GDM1 (cell line): ENCODE measurements around the gene SLC32A1.

ENCODE experiments used
- DNase-seq: peaks from one replicate; lab custom pipeline; 2025; lab: John Stamatoyannopoulos, UW

The SLC32A1 gene

DNA sequence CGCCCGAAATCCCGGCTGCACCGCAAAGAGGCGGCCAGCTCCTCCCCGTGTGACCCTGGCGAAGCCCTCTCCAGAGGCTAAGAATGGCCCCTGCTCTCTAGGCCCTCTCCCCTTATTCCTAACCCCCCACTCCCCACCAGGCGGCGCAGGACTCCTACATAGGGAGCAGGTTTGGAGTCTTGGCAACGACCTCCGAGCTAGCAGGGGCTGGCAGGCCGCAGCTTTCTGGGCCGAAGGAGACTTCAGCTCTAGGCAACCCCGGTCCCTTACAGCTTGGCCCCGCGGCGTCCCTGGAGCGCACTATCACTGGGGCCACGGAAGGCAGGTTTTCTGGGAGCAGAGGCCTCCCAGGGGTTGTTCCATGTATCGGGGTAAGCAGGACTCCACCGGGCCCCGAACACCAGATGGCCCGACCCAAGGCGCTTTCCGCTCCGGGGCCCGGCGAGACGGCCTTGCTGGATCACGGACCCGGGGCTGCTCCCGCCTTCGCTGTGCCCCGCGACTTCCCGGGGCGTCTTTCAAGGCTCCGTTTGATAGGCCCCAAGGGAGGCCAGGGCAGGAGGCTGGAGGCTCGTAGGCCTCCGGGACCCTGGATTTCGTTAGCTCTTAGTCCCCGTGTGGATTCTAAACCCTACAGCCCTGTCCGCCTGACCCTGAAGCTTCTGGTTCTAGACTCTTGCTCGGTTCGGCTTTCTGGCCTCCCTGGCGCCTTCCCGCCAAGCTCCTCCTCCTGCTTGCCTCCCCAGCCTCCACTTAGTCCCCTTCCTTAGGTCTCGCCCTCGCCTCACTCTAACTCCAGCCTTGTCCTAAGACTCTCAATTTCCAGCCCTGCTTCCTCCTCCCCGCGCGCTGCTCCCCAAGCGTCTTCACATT, 1.9 kb downstream of the SLC32A1 start:
- DNase-seq = no peak

DNA sequence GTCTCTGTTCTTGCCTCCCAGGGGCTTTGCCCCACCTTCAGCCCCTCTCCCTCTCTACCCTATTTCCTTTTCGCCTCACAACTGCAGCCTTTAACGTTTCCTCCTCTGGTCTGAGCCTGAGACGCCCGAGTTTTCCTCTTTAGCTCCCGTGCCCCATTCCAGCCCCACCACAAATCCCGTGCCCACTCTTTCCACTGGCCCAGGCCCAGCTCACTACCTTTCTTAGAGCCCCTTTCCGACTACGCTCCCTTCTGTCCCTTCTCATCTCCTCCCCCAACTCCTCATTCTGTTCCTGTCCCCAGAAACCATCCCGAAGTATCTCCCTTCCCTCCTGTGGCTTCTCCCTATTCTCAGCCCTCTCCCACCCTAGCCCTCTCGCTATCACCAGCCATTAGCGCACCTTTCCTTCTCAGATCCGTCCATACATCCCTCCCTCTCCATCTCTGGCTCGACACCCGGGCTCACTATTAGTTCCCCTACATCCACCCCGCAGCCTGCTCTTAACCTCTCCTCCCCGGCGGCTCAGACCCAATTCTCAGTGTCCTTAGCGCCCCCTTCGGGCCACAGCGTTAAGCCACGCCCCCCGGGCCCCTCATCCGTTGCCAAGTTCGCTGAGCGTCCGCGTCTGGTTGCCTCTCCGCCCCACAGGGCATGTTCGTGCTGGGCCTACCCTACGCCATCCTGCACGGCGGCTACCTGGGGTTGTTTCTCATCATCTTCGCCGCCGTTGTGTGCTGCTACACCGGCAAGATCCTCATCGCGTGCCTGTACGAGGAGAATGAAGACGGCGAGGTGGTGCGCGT, 2.7 kb downstream of the SLC32A1 start:
- no peak for DNase-seq

GRCh38 chr20:38727607-38728190, 3.4 kb downstream of the SLC32A1 start:
- no peak for DNase-seq

DNA sequence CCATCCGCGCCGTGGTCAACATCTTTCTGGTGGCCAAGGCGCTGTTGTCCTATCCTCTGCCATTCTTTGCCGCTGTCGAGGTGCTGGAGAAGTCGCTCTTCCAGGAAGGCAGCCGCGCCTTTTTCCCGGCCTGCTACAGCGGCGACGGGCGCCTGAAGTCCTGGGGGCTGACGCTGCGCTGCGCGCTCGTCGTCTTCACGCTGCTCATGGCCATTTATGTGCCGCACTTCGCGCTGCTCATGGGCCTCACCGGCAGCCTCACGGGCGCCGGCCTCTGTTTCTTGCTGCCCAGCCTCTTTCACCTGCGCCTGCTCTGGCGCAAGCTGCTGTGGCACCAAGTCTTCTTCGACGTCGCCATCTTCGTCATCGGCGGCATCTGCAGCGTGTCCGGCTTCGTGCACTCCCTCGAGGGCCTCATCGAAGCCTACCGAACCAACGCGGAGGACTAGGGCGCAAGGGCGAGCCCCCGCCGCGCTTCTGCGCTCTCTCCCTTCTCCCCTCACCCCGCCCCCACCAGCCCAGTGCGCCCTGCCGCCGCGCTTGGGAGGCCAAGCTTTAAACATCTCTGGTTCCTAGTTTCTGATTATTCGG, 4.0 kb downstream of the SLC32A1 start:
- DNase-seq = no peak

GRCh38 chr20:38728911-38729642, 4.8 kb downstream of the SLC32A1 start:
- no peak for DNase-seq

DNA sequence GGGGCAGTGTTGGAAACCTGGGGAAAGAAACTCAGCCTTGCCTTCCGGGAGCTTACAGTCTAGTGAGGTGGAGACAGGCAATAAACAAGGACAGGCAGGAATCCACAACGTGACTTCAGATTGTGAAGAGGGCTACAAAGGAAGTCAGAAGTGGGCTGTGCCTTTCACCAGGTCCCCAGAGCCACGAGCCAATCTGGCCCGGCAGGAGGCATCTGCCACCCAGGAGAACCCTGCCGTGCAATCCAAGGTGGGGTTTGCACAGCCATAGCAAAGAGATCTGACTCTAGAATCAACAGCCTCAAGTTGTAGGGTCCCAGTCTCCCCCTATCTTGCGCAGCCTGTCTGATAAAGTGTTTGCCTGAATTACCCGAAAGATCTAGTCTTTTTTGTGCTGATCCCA, 5.5 kb downstream of the SLC32A1 start:
- DNase-seq = no peak

DNA sequence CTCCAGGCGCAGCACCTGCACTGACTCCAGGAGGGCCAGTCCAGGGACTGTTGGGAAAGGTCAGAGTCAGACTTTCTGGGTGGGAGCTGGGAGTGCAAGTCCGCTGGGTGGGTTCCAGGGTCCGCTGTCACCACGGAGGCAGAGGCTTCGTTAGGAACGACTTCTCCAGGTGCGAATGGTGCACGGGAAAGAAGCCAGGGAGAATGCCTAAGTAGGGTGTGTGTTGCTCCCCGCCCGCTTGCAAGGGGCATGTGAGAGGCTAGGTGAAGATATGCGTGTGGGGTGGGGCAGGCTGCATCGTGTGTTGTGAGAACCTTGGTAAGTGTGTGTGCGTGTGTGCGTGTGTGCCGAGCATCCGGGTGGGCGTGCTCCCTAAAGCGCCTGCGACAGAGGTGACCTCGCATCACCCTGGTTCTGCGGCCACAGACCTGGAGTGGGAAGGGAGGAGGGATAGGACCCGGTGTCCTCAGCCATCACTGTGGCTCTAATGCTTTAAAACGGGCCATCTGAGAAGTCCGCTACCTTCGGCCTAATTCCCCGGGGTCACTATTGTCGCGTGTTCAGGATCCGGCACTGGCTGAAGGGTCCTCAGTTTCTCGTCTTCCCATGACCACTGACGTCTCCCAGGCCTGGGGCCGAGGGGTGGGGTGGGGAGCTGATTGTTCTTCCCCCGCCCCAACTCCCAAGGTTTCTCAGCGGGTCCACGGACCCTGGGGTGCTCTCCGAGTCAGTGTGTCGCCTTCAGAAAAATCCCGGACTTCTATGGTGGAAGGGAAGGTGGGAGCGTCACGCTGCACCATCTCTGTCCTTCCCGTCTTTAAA, 6.1 kb downstream of the SLC32A1 start:
- no peak for DNase-seq

DNA sequence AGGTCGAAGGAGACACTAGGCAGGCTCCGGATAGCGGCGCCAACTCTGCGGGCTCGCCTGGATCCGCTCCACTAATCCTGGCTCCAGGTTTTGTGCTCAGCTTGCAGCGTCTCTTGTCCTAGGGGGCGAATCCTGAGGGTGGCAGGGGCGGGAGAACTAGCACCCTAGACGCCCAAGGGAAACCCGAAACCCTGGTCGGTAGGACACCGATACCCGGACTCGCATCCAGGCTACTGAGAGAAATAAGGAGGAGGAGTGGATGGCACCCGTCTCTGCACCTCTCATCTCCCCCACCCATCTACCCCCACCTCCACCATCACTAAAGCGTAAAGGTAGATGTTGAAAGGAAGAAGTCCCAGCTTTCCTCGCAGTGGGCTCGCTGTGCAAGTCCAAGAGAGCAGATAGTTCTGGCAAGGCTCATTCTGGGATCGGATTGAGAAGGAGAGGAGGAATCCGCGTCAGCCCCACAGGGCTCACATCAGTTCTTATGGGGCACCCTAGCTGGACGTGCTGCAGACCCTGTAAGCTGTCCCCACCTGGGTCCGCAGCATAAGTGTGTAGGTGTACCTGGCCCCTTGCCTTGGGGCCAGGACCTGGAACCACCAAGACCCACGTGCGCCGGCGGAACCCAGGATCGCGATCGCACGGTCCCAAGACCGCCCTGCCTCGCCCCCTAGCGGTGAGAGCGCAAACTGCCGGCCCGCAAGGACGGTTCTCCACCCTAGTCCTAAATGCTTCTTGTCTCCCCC, 6.9 kb downstream of the SLC32A1 start:
- DNase-seq = peak; percentile 6

DNA sequence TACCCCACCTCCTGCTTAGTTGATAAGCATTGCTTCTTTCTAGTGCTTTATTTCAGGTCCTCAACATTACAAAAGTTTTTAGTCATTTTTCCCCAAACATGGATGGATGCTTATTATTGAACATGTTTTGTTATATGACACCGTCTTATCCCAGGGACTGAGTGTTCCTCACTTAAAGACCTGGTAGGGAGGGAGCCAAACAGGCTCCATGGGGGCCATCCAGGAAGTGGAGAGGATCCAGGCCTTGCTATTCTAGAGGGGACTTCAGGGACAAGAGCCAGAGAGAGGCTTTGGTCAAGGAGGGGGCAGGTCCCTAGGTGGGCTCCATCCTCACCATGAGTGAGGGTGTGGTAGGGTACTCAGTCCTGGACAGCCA, 7.4 kb downstream of the SLC32A1 start:
- no peak for DNase-seq

- DNase-seq = no peak
Measured at GRCh38 chr20:38732981-38733380, 8.7 kb downstream of the SLC32A1 start.

DNA sequence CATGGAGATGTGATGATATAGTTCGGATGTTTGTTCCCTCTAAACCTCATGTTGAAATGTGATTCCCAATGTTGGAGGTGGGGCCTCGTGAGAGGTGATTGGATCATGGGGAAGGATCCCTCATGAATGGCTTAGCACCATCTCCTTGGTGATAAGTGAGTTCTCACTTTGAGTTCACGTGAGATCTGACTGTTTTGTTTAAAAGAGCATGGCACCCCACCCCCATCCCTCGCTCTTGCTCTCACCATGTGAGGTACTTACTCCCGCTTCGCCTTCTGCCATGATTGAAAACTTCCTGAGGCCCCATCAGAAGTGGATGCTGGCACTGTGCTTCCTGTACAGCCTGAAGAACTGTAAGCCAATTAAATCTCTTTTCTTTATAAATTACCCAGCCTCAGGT, 10.9 kb downstream of the SLC32A1 start:
- no peak for DNase-seq

DNA sequence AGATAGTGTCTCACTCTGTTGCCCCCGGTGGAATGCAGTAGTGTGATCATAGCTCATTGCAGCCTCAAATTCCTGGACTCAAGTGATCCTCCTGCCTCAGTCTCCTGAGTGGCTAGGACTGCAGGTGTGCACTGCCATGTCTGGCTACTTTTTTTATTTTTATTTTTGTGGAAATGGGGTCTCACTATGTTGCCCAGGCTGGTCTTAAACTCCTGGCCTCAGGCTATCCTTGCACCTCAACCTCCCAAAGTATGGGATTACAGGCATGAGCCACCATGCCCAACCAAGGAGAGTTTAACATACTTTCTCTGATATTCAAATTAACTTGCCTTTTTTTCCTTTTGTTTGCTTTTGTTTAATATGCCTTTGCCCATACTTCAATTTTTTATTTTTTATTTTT, 13.6 kb downstream of the SLC32A1 start:
- no peak for DNase-seq

DNA sequence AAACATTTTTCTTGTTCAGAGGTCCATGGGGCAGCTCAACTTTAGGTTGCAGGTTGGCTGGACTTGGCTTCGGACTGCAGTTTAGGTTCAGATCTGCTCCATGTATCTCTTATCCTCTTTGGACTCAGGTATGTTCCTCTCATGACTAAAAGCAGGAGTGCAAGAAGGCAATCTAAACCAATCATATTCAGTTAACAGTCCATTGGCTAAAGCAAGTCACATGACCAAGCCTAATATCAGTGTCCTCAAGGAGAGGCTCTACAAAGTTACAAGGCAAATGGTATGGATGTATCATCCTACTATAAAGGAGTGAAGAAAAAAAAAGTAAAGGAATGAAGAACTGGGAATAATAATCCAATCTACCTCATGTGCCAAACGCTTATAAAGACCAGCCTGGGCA, 21.5 kb downstream of the SLC32A1 start:
- DNase-seq = no peak

DNA sequence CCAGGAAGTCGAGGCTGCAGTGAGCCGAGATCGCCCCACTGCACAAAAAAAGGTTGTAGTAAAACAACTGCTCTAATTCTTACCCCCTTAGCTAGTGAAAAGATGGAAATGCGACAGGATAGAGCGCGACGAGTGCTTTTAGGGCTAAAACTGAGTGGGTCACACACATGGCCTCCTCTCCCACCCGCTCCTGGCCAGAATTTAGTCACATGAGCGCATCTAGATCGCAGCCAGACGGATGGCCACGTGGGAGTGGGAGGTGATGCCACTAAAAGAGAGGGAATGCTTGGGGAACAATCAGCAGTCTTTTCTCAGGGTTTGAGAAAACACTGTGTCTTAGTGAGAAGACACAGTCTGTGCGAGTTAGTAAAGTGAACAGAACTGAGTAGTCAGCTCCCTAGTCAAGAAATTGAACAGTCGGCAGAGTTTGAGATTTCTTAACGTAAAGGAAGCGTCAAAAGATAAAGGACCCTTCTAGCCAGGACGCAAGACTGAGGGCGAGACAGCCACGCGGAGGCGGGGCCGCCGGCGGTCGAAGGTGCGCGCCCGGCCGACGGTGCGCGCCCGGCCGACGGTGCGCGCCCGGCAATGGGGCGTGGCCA, 23.3 kb downstream of the SLC32A1 start:
- DNase-seq = no peak

DNA sequence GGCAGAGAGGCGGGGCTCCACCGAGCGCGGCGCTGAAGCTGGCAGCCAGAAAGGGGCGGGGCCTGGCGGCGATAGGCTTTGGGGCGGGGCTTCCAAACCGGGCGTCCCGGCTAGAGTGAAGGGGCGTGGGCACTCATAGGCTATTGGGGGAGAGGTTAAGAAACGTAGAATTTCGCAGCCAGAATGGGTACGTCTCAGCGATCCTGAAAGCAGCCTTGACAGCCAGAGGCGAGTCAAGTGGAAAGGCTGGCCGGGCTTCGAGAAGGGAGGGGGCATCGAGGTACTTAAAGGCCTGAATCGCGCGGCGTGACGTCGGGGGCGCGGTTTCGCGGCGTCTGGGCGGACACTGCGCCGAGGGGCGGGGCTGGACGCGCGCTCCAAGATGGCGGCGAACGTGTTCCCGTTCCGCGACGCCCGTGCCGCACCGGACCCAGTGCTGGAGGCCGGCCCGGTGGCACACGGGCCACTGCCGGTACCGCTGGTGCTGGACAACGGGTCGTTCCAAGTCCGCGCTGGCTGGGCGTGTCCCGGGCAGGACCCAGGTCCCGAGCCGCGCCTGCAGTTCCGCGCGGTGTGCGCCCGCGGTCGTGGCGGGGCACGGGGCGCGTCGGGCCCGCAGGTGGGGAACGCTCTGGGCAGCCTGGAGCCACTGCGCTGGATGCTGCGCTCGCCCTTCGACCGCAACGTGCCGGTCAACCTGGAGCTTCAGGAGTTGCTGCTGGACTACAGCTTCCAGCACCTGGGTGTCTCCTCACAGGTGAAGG, 24.0 kb downstream of the SLC32A1 start, which contains the start of gene ACTR5:
ACTR5 (plus strand) TSS at position 364 of the 764 bp plus-strand sequence; CDS start at position 383, 19 bp downstream.
- peak; percentile 92 for DNase-seq

DNA sequence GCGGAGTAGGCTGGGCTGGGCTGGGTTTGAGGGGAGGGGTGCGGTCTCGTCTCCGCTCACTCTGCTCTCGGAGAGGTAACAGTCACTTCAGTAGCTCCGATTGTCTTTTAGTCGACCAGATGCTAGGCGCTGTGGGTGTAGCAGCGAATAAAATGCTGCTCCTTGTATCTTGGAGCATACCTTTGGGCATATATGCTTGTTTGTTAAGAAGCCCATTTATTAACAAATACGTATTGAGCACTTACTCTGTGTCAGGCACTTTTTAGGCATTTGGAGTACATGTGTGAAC, 24.5 kb downstream of the SLC32A1 start:
- no peak for DNase-seq

DNA sequence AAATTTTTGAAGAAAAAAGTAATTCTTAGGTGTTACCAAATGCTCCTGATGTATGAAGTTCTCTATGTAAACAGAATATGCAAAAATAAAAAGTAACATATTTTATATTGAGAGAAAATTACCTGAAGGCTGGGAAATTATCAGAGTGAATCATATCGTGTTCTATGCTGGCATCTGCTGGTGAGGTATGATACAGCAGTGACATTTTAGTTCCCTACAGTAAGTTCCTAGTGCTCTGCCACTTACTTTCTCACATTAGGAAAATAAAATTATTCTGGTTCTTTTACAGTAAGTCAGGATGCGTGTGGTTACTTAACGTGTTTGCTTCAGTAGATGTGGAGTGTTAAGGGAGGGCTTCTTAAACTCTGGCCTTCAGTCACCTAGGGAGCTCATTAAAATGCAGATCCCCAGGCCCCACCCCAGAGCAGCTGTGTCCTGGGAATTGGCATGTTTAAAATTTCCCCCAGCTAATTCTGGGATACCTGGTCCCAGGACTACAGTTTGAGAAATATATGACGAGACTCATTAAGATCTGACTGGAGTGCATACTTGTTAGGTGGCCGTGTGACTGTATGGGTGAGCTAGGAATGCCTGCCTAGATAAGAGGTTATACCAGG, 27.2 kb downstream of the SLC32A1 start:
- peak; percentile 4 for DNase-seq

DNA sequence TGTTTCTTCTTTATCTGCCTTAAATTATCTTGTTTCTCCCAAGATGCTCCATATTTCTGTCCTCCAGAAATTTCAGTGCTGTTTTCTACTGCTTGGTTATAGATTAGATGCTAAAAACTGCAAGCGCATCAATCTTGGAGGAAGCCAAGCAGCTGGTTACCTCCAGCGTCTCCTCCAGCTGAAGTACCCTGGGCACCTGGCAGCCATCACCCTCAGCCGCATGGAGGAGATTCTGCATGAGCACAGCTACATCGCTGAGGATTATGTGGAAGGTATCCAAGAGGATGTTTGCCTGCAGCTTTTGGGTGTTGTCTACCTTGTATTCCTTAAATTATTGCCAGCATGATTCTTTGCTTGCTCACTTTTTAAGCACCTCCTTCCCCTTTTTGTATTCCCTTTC, 27.7 kb downstream of the SLC32A1 start:
- no peak for DNase-seq

DNA sequence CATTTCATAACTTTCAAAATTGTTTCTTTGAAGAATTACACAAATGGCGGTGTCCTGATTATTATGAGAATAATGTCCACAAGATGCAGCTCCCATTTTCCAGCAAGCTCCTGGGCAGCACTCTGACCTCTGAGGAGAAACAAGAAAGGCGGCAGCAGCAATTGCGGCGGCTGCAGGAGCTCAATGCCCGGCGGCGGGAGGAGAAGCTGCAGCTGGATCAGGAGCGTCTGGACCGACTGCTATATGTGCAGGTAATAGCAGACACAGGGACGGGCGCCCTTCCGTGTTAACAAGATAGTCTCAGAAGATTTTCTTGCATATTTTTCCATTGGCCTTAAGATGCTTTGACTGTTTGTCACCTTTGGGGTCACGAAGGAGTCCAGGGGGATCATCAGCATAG, 30.6 kb downstream of the SLC32A1 start:
- DNase-seq = no peak
